Heart left ventricle (tissue), 13 donors: ENCODE measurements around the gene SLC23A3.

Source experiments
- CTCF ChIP-seq, 12 donors: fragments of 200-600 bp; sonication (generic) in 4 of 12; IDR thresholded peaks; one replicate each; pipeline versions ENCODE4 v1.5.0 to v1.8.0; 2018 to 2022; ENCODE audit warnings: antibody characterized with exemption in 12 of 12, mild to moderate bottlenecking in 5 of 12
- POLR2A ChIP-seq, 2 donors: fragments of 450-650 bp; IDR thresholded peaks; one replicate each; pipeline ENCODE4 v1.6.1; 2017; ENCODE audit warnings: antibody characterized with exemption in 2 of 2, mild to moderate bottlenecking in 2 of 2, moderate library complexity in 2 of 2
- donor health status: ischemic (EF 13 %, LVEDD 7.1; RV severe dilation, severe dysfunction).
- donor health status: DM: no; HTN: yes; CAD: no.
- donor health status: DM: no; HTN: no; CAD: no.
- donor health status: ischemic (EF 25% LVEDD 6.9; RV normal size, moderate dysfunction).
- donor health status: ischemic (EF 25% LVEDD 5.7; RV mildly dilated, moderate dysfunction).
- donor health status: ischemic (EF 35%, LVEDD 5.7; RV mildly dilated, moderate dysfunction).
- donor health status: nonischemic (EF 11% LVEDD 7.7; RV severe dilation, severe dysfunction).
- donor health status: DM: yes; HTN: yes; CAD: no.
- donor health status: PGD.
- donor health status: ischemic (EF 29% LVEDD 5.4; RV normal size, mild dysfunction).
- donor health status: nonischemic (EF 23%, LVEDD 6.1; RV moderate dilation, normal function).

- TF ChIP-seq POLR2A (IDR thresholded peaks at IDR 0.05) (no peak), CTCF (IDR thresholded peaks at IDR 0.05) (no peak)
Measured at GRCh38 chr2:219168932-219169331, 897 bp downstream of the SLC23A3 start.
